SK-N-SH treated with all-trans-retinoic acid at 6 μM for 48 hours (cell line): Measurements from ENCODE around the gene TTC31.

Source experiments
- ATAC-seq: fragments of 200-7000 bp; cut with Tn5 transposase; 3 replicates; pipeline ENCODE4 v1.9.1; 2020; ENCODE audit warnings: mild to moderate bottlenecking, moderate library complexity
- ARNTL ChIP-seq: fragments of 450-650 bp; formaldehyde crosslinking; IDR thresholded peaks from 2 replicates; pipeline ENCODE4 v1.5.0; 2020; ENCODE audit warnings: low read depth, mild to moderate bottlenecking, moderate library complexity, borderline replicate concordance
- CREB5 ChIP-seq: fragments of 250-450 bp; sonication (Bioruptor Pico); IDR thresholded peaks from 2 replicates; pipeline ENCODE4 v1.5.1; 2020; ENCODE audit warnings: low read depth, mild to moderate bottlenecking, moderate library complexity
- CSDC2 ChIP-seq: fragments of 250-450 bp; sonication (Bioruptor Pico); IDR thresholded peaks from 2 replicates; pipeline ENCODE4 v1.5.0; 2020; ENCODE audit warnings: mild to moderate bottlenecking, moderate library complexity
- CSRNP3 ChIP-seq: fragments of 250-450 bp; sonication (Bioruptor Pico); IDR thresholded peaks from 2 replicates; pipeline ENCODE4 v1.5.1; 2021; ENCODE audit warnings: mild to moderate bottlenecking, moderate library complexity
- ESRRG ChIP-seq: fragments of 250-450 bp; sonication (Bioruptor Pico); IDR thresholded peaks from 2 replicates; pipeline ENCODE4 v1.6.1; 2021; ENCODE audit warnings: mild to moderate bottlenecking
- GLIS3 ChIP-seq: fragments of 250-450 bp; sonication (Bioruptor Pico); IDR thresholded peaks from 2 replicates; pipeline ENCODE4 v1.5.0; 2020; ENCODE audit warnings: mild to moderate bottlenecking, moderate library complexity
- ISL1 ChIP-seq: fragments of 250-450 bp; sonication (Bioruptor Pico); IDR thresholded peaks from 2 replicates; pipeline ENCODE4 v2.1.2; 2022; ENCODE audit warnings: mild to moderate bottlenecking, moderate library complexity
- OSR1 ChIP-seq: fragments of 250-450 bp; sonication (Bioruptor Pico); IDR thresholded peaks from 2 replicates; pipeline ENCODE4 v1.8.0; 2022; ENCODE audit warnings: moderate library complexity, mild to moderate bottlenecking, inconsistent platforms
- PATZ1 ChIP-seq: fragments of 250-450 bp; sonication (Bioruptor Pico); IDR thresholded peaks from 2 replicates; pipeline ENCODE4 v1.8.0; 2020; ENCODE audit warnings: mild to moderate bottlenecking, moderate library complexity, borderline replicate concordance
- POU6F1 ChIP-seq: fragments of 250-450 bp; sonication (Bioruptor Pico); IDR thresholded peaks from 2 replicates; pipeline ENCODE4 v1.8.0; 2021; ENCODE audit warnings: low read depth, mild to moderate bottlenecking, moderate library complexity, borderline replicate concordance
- RARB ChIP-seq: fragments of 250-450 bp; sonication (Bioruptor Pico); IDR thresholded peaks from 2 replicates; pipeline ENCODE4 v1.8.0; 2021; ENCODE audit warnings: mild to moderate bottlenecking, moderate library complexity
- SNAI2 ChIP-seq: fragments of 250-450 bp; sonication (Bioruptor Pico); IDR thresholded peaks from 2 replicates; pipeline ENCODE4 v1.5.0; 2020; ENCODE audit warnings: mild to moderate bottlenecking, moderate library complexity
- TCF4 ChIP-seq: fragments of 250-450 bp; sonication (Bioruptor Pico); IDR thresholded peaks from 2 replicates; pipeline ENCODE4 v1.8.0; 2021; ENCODE audit warnings: mild to moderate bottlenecking, moderate library complexity, borderline replicate concordance
- TOX ChIP-seq: fragments of 250-450 bp; sonication (Bioruptor Pico); IDR thresholded peaks from 2 replicates; pipeline ENCODE4 v1.8.0; 2021; ENCODE audit warnings: mild to moderate bottlenecking, moderate library complexity, borderline replicate concordance
- ZFP3 ChIP-seq: fragments of 250-450 bp; sonication (Bioruptor Pico); IDR thresholded peaks from 2 replicates; pipeline ENCODE4 v1.5.0; 2020; ENCODE audit warnings: mild to moderate bottlenecking, moderate library complexity
- ZNF565 ChIP-seq: fragments of 450-650 bp; formaldehyde crosslinking; conservative IDR thresholded peaks from 2 replicates; pipeline ENCODE4 v1.5.0; 2020; ENCODE audit warnings: low read depth, mild to moderate bottlenecking, moderate library complexity
- ZNF70 ChIP-seq: fragments of 450-650 bp; formaldehyde crosslinking; IDR thresholded peaks from 2 replicates; pipeline ENCODE4 v1.5.0; 2020; ENCODE audit warnings: mild to moderate bottlenecking, moderate library complexity
- ZNF8 ChIP-seq: fragments of 450-650 bp; formaldehyde crosslinking; IDR thresholded peaks from 2 replicates; pipeline ENCODE4 v1.5.0; 2020; ENCODE audit warnings: mild to moderate bottlenecking, moderate library complexity

Gene TTC31

GRCh38 chr2:74489906-74490305 lies 7.0 kb downstream of the TTC31 start:
- no peak for TF ChIP-seq PATZ1 (CRISPR knock-in tag)
- TF ChIP-seq, all 23 proteins: peak for 0
- ATAC-seq = no peak

GRCh38 chr2:74491648-74492544 lies 9.0 kb downstream of the TTC31 start:
- no peak for TF ChIP-seq CSRNP3 (CRISPR knock-in tag)
- TF ChIP-seq GLIS3 = no peak
- TF ChIP-seq, all 23 proteins: peak for 0
- ATAC-seq = no peak

GRCh38 chr2:74493546-74493945 lies 10.7 kb downstream of the TTC31 start:
- no peak for ATAC-seq
- no peak for TF ChIP-seq ISL1 (CRISPR knock-in tag)
- TF ChIP-seq ZNF8 (CRISPR knock-in tag) = no peak
- no peak for TF ChIP-seq ZNF70 (CRISPR knock-in tag)
- no peak for TF ChIP-seq ZNF565 (CRISPR knock-in tag)
- TF ChIP-seq SNAI2 (CRISPR knock-in tag) = no peak
- TF ChIP-seq CSDC2 = no peak
- TF ChIP-seq OSR1 (CRISPR knock-in tag) = no peak
- no peak for TF ChIP-seq RARB (CRISPR knock-in tag)
- no peak for TF ChIP-seq CREB5
- TF ChIP-seq POU6F1 = no peak
- TF ChIP-seq TCF4 = no peak
- no peak for TF ChIP-seq ZFP3 (CRISPR knock-in tag)
- no peak for TF ChIP-seq ESRRG (CRISPR knock-in tag)
- TF ChIP-seq TOX (CRISPR knock-in tag) = no peak
- no peak for TF ChIP-seq PATZ1 (CRISPR knock-in tag)

GRCh38 chr2:74495440-74495839 lies 12.6 kb downstream of the TTC31 start:
- TF ChIP-seq OSR1 (CRISPR knock-in tag) = no peak
- TF ChIP-seq GLIS3 = no peak
- TF ChIP-seq ARNTL (CRISPR knock-in tag) = no peak
- no peak for TF ChIP-seq POU6F1
- TF ChIP-seq ZFP3 (CRISPR knock-in tag) = no peak
- no peak for TF ChIP-seq TCF4
- no peak for ATAC-seq
